Measurements from ENCODE around the gene ASCL2.
A peak's percentile ranks its signal among the peaks of the same experiment; 100 is the strongest.

Gene ASCL2

GRCh38 chr11:2307501-2308331, 37.3 kb upstream of the ASCL2 start:
- no peak for DNase-seq

GRCh38 chr11:2306877-2307500, 36.6 kb upstream of the ASCL2 start:
- no peak for DNase-seq

- peak; percentile 56 for DNase-seq
These were observed 36.0 kb upstream of the ASCL2 start for GRCh38 chr11:2306452-2306823.

- DNase-seq, result peak; percentile 20
These were observed 35.5 kb upstream of the ASCL2 start for GRCh38 chr11:2305788-2306451.

GRCh38 chr11:2305140-2305778, 34.9 kb upstream of the ASCL2 start:
- peak; percentile 51 for DNase-seq

- DNase-seq, result no peak
These were observed 34.2 kb upstream of the ASCL2 start for GRCh38 chr11:2304506-2305139.

- DNase-seq, result no peak
These were observed 33.5 kb upstream of the ASCL2 start for GRCh38 chr11:2303627-2304505.

GRCh38 chr11:2302896-2303626, 32.7 kb upstream of the ASCL2 start:
- DNase-seq, result no peak

GRCh38 chr11:2302306-2302895, 32.0 kb upstream of the ASCL2 start:
- no peak for DNase-seq

GRCh38 chr11:2301631-2302305, 31.4 kb upstream of the ASCL2 start, which contains the start of the genes C11orf21 and TSPAN32:
Gene C11orf21 (minus strand): TSS chr11:2301918. CDS start chr11:2301808, 110 bp downstream.
Gene TSPAN32 (plus strand): TSS chr11:2302013. CDS start chr11:2302150, 137 bp downstream.
- DNase-seq, result no peak

- DNase-seq, result no peak
These were observed 30.7 kb upstream of the ASCL2 start for GRCh38 chr11:2300936-2301630.

- DNase-seq, result no peak
These were observed 30.0 kb upstream of the ASCL2 start for GRCh38 chr11:2300290-2300935.

GRCh38 chr11:2299773-2300172, 29.4 kb upstream of the ASCL2 start:
- no peak for DNase-seq

GRCh38 chr11:2298795-2299761, 28.7 kb upstream of the ASCL2 start:
- no peak for DNase-seq

GRCh38 chr11:2298131-2298794, 27.9 kb upstream of the ASCL2 start:
- DNase-seq, result no peak

- no peak for DNase-seq
These were observed 27.2 kb upstream of the ASCL2 start for GRCh38 chr11:2297623-2298030.

Data from HCEC 1CT (cell line).